Nephron progenitor cell (in vitro differentiated cells): ENCODE results near the gene PTPN20.

ENCODE experiments used
- DNase-seq: peaks from one replicate; pipeline ENCODE4 v3.0.0; 2021
- H3K27ac Mint-ChIP-seq: 2 replicates; pipeline ENCODE4 v1.8.0; 2021; ENCODE audit warnings: mild to moderate bottlenecking, moderate library complexity, mixed read lengths
- H3K27me3 Mint-ChIP-seq: 2 replicates; pipeline ENCODE4 v1.8.0; 2021; ENCODE audit warnings: mild to moderate bottlenecking, low read depth, mixed read lengths; ENCODE audit not compliant: poor library complexity
- H3K36me3 Mint-ChIP-seq: 2 replicates; pipeline ENCODE4 v1.8.0; 2021; ENCODE audit warnings: low read depth, mixed read lengths
- H3K4me1 Mint-ChIP-seq: 2 replicates; pipeline ENCODE4 v1.8.0; 2021; ENCODE audit warnings: mixed read lengths
- H3K4me3 Mint-ChIP-seq: 2 replicates; pipeline ENCODE4 v1.8.0; 2021; ENCODE audit warnings: mild to moderate bottlenecking, moderate library complexity, mixed read lengths
- H3K9me3 Mint-ChIP-seq: 2 replicates; pipeline ENCODE4 v1.8.0; 2021; ENCODE audit warnings: mild to moderate bottlenecking, moderate library complexity, mixed read lengths
- TF ChIP-seq, protein P1 (sequence below): fragments of 200-600 bp; sonication (generic); IDR thresholded peaks from 2 replicates; pipeline ENCODE4 v1.5.0; 2021; ENCODE audit warnings: antibody characterized with exemption

PTPN20 gene

GRCh38 chr10:47018026-47018735, 107.0 kb downstream of the PTPN20 start:
- no peaks in the 10 kb centered on the region for H3K9me3 Mint-ChIP-seq
- no peak overlapping the region for H3K4me3 Mint-ChIP-seq
- H3K27me3 Mint-ChIP-seq: peaks cover 4% of the 10 kb centered on the region
- no peak overlapping the region for H3K27ac Mint-ChIP-seq
- H3K4me1 Mint-ChIP-seq: peaks cover 2% of the 10 kb centered on the region
- TF ChIP-seq, protein P1, sequence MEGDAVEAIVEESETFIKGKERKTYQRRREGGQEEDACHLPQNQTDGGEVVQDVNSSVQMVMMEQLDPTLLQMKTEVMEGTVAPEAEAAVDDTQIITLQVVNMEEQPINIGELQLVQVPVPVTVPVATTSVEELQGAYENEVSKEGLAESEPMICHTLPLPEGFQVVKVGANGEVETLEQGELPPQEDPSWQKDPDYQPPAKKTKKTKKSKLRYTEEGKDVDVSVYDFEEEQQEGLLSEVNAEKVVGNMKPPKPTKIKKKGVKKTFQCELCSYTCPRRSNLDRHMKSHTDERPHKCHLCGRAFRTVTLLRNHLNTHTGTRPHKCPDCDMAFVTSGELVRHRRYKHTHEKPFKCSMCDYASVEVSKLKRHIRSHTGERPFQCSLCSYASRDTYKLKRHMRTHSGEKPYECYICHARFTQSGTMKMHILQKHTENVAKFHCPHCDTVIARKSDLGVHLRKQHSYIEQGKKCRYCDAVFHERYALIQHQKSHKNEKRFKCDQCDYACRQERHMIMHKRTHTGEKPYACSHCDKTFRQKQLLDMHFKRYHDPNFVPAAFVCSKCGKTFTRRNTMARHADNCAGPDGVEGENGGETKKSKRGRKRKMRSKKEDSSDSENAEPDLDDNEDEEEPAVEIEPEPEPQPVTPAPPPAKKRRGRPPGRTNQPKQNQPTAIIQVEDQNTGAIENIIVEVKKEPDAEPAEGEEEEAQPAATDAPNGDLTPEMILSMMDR: no peak
- no peak for DNase-seq
- H3K36me3 Mint-ChIP-seq: no peaks in the 10 kb centered on the region

DNA sequence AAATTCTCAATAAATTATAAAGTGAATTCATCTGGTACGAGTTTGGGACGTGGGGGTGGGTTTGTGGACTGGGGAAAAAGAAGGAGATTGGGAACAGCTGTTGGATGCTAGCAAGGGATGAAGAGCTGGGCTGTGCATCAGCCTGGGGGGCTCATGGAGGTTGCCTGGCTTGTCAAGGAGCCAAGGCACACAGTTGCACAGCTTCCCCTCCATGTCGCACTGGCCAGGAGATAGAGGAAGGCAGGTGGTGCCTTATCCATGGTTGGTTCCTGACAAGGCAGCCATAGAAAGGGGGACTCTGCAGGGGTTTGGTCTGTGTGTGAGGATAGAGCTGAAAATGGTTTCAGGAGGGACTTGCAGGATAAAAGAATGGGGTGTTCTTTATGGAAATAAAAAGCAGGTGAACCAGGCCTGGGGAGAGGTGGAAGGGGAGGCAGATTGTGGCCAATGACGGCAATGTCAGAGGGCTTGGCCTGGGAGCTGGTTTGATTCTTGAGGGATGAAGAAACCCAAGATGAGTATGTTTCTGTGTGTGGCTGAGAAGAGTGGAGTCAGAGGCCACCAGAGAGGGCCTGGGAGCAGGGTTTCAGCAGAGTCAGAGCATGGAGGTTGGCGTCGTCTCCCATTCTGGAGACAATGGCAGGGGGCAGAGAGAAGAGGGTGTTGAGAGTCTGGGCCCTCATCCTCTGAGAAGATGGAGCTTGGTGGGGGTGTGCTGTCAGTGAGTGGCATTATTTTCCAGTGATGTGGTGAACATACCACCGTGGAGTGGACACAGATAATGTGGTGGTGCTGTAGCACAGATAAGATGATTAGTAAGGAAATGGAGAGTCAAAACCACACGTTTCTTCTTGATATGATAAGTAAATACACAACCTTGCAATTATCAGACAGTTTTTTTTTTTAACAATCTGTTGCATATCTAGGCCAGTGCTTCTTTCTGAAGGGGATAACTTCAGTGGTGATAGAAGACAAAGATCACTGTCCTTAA, 108.2 kb downstream of the PTPN20 start:
- TF ChIP-seq, protein P1: no peak
- DNase-seq: no peak
- Mint-ChIP-seq H3K27ac (no peak overlapping the region), H3K4me3 (no peak overlapping the region), H3K9me3 (no peaks in the 10 kb centered on the region), H3K36me3 (no peaks in the 10 kb centered on the region), H3K4me1 (peaks cover 13% of the 10 kb centered on the region), H3K27me3 (peaks cover 4% of the 10 kb centered on the region)

GRCh38 chr10:47020471-47020870, 109.2 kb downstream of the PTPN20 start:
- Mint-ChIP-seq H3K4me3 (no peak overlapping the region), H3K27ac (no peak overlapping the region), H3K9me3 (no peaks in the 10 kb centered on the region), H3K36me3 (no peaks in the 10 kb centered on the region), H3K4me1 (peaks cover 21% of the 10 kb centered on the region), H3K27me3 (peaks cover 4% of the 10 kb centered on the region)
- no peak for DNase-seq
- TF ChIP-seq, protein P1: no peak

GRCh38 chr10:47021850-47022249, 110.6 kb downstream of the PTPN20 start:
- TF ChIP-seq, protein P1: no peak
- Mint-ChIP-seq H3K27ac (no peak overlapping the region), H3K4me3 (no peak overlapping the region), H3K27me3 (peaks cover 4% of the 10 kb centered on the region), H3K36me3 (no peaks in the 10 kb centered on the region), H3K4me1 (peaks cover 25% of the 10 kb centered on the region), H3K9me3 (no peaks in the 10 kb centered on the region)
- DNase-seq: no peak

GRCh38 chr10:47022311-47023131, 111.3 kb downstream of the PTPN20 start:
- Mint-ChIP-seq H3K27ac (no peak overlapping the region), H3K4me3 (no peak overlapping the region), H3K9me3 (no peaks in the 10 kb centered on the region), H3K4me1 (peaks cover 25% of the 10 kb centered on the region), H3K36me3 (no peaks in the 10 kb centered on the region), H3K27me3 (peaks cover under 1% of the 10 kb centered on the region)
- TF ChIP-seq, protein P1: no peak
- no peak for DNase-seq
